ENCODE data around the gene OR52N5. TPM values are rescaled to one million over a fixed set of nuclear protein-coding genes. Genes with fewer than 3 reads are reported as not detected.

OR52N5 gene
- total RNA-seq, 1 donor from 2014 or later = not detected

GRCh38 chr11:5749836-5750235 lies 33.3 kb downstream of the OR52N5 start:
- Mint-ChIP-seq H3K27me3 (no peaks in the 10 kb centered on the region), H3K36me3 (ENCODE audit: low read depth) (no peaks in the 10 kb centered on the region), H3K4me1 (no peaks in the 10 kb centered on the region), H3K27ac (no peak overlapping the region), H3K9me3 (no peaks in the 10 kb centered on the region), H3K4me3 (no peak overlapping the region)
- POLR2A ChIA-PET = no interaction called here
- CTCF ChIA-PET = no interaction called here
- ATAC-seq (ENCODE audit: low read depth) (no peak), DNase-seq (no peak)
- intact Hi-C loops (cut with micrococcal nuclease) = no loop called here
- TF ChIP-seq, protein P1, sequence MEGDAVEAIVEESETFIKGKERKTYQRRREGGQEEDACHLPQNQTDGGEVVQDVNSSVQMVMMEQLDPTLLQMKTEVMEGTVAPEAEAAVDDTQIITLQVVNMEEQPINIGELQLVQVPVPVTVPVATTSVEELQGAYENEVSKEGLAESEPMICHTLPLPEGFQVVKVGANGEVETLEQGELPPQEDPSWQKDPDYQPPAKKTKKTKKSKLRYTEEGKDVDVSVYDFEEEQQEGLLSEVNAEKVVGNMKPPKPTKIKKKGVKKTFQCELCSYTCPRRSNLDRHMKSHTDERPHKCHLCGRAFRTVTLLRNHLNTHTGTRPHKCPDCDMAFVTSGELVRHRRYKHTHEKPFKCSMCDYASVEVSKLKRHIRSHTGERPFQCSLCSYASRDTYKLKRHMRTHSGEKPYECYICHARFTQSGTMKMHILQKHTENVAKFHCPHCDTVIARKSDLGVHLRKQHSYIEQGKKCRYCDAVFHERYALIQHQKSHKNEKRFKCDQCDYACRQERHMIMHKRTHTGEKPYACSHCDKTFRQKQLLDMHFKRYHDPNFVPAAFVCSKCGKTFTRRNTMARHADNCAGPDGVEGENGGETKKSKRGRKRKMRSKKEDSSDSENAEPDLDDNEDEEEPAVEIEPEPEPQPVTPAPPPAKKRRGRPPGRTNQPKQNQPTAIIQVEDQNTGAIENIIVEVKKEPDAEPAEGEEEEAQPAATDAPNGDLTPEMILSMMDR (IDR thresholded peaks at IDR 0.05) = no peak

GRCh38 chr11:5746614-5747013 lies 36.5 kb downstream of the OR52N5 start:
- H3K4me3 Mint-ChIP-seq = no peak overlapping the region
- DNase-seq (no peak), ATAC-seq (ENCODE audit: low read depth) (no peak)
- H3K27me3 Mint-ChIP-seq = peaks cover 1% of the 10 kb centered on the region
- no peaks in the 10 kb centered on the region for H3K4me1 Mint-ChIP-seq
- H3K27ac Mint-ChIP-seq = no peak overlapping the region
- TF ChIP-seq, protein P1 (IDR thresholded peaks at IDR 0.05) = no peak
- H3K9me3 Mint-ChIP-seq = peaks cover 9% of the 10 kb centered on the region
- H3K36me3 Mint-ChIP-seq (ENCODE audit: low read depth) = no peaks in the 10 kb centered on the region
- ChIA-PET POLR2A (no interaction called here), CTCF (no interaction called here)
- intact Hi-C loops (cut with micrococcal nuclease) = no loop called here

DNA sequence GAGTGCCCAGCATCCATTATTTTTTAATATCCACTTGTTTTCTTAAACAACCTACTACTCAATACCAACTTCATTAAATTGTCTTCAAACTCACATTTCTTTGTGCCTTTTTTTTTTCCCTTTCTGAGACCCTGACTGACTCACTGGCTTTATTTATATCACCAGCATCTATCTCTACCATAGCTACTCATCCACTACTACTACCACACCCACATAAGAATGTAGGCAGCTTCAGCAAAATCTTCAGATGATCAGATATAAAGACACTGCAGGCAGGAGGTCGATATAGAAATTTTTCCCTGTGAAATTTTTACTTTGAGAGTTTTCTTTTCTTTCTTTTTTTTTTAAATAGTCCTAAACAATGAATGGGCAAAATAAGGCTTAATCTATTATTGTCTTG lies 44.7 kb downstream of the OR52N5 start:
- no peak overlapping the region for H3K4me3 Mint-ChIP-seq
- DNase-seq = no peak
- no peaks in the 10 kb centered on the region for H3K4me1 Mint-ChIP-seq
- intact Hi-C loops (cut with micrococcal nuclease) = no loop called here
- H3K9me3 Mint-ChIP-seq = peaks cover 15% of the 10 kb centered on the region
- no peak for ATAC-seq (ENCODE audit: low read depth)
- TF ChIP-seq, protein P1 (IDR thresholded peaks at IDR 0.05) = no peak
- peaks cover 9% of the 10 kb centered on the region for H3K27me3 Mint-ChIP-seq
- CTCF ChIA-PET = no interaction called here
- peaks cover 24% of the 10 kb centered on the region for H3K36me3 Mint-ChIP-seq (ENCODE audit: low read depth)
- POLR2A ChIA-PET = no interaction called here
- no peak overlapping the region for H3K27ac Mint-ChIP-seq

- Mint-ChIP-seq H3K27me3 (peaks cover 7% of the 10 kb centered on the region), H3K36me3 (ENCODE audit: low read depth) (peaks cover 24% of the 10 kb centered on the region), H3K9me3 (peaks cover 15% of the 10 kb centered on the region), H3K4me3 (no peak overlapping the region), H3K4me1 (no peaks in the 10 kb centered on the region), H3K27ac (no peak overlapping the region)
- ATAC-seq (ENCODE audit: low read depth) (no peak), DNase-seq (no peak)
- POLR2A ChIA-PET = no interaction called here
- intact Hi-C loops (cut with micrococcal nuclease) = no loop called here
- CTCF ChIA-PET = no interaction called here
- TF ChIP-seq, protein P1 (IDR thresholded peaks at IDR 0.05) = no peak
Observed at GRCh38 chr11:5737670-5738392, 45.3 kb downstream of the OR52N5 start.

GRCh38 chr11:5737091-5737490 lies 46.1 kb downstream of the OR52N5 start:
- ATAC-seq (ENCODE audit: low read depth) (no peak), DNase-seq (no peak)
- intact Hi-C loops (cut with micrococcal nuclease) = no loop called here
- POLR2A ChIA-PET = no interaction called here
- peaks cover 14% of the 10 kb centered on the region for H3K9me3 Mint-ChIP-seq
- CTCF ChIA-PET = no interaction called here
- H3K4me3 Mint-ChIP-seq = no peak overlapping the region
- TF ChIP-seq, protein P1 (IDR thresholded peaks at IDR 0.05) = no peak
- H3K4me1 Mint-ChIP-seq = no peaks in the 10 kb centered on the region
- peaks cover 7% of the 10 kb centered on the region for H3K27me3 Mint-ChIP-seq
- peaks cover 24% of the 10 kb centered on the region for H3K36me3 Mint-ChIP-seq (ENCODE audit: low read depth)
- no peak overlapping the region for H3K27ac Mint-ChIP-seq
